HCT116 (cell line): Measurements from ENCODE around the gene PDE1C.

Source experiments
- CEBPB ChIP-seq: IDR thresholded peaks from 2 replicates; pipeline ENCODE4 v1.6.1; 2012; ENCODE audit warnings: low read depth
- EZH2 ChIP-seq: fragments of 200-600 bp; sonication (generic); IDR thresholded peaks from 2 replicates; pipeline ENCODE4 v1.6.1; 2017; ENCODE audit warnings: antibody characterized with exemption, mixed run types
- EZH2phosphoT487 ChIP-seq: fragments of 200-600 bp; IDR thresholded peaks from 2 replicates; pipeline ENCODE4 v1.6.1; 2018; ENCODE audit warnings: antibody characterized with exemption, borderline replicate concordance
- POLR2A ChIP-seq: IDR thresholded peaks from 2 replicates; pipeline ENCODE4 v1.7.0; 2011; ENCODE audit warnings: borderline replicate concordance; ENCODE audit not compliant: insufficient read depth, insufficient read length; ENCODE audit errors: extremely low read depth
- POLR2AphosphoS5 ChIP-seq: IDR thresholded peaks from 2 replicates; pipeline ENCODE4 v1.6.1; 2011; ENCODE audit warnings: mild to moderate bottlenecking, low read depth, low read length, moderate library complexity
- SIN3A ChIP-seq: IDR thresholded peaks from 2 replicates; pipeline ENCODE4 v1.6.1; 2012; ENCODE audit warnings: low read depth
- SRF ChIP-seq: IDR thresholded peaks from 2 replicates; pipeline ENCODE4 v1.6.1; 2012; ENCODE audit warnings: low read depth
- ZNF274 ChIP-seq: fragments of 200-500 bp; sonication (Bioruptor generic); IDR thresholded peaks from 2 replicates; pipeline ENCODE4 v1.6.1; 2014; ENCODE audit warnings: mild to moderate bottlenecking, low read depth, low read length, inconsistent platforms
- TF ChIP-seq, protein P1 (sequence below), 3 experiments: fragments of 200-600 bp in 1 of 3; sonication (generic) in 1 of 3; IDR thresholded peaks in 2 of 3; conservative IDR thresholded peaks in 1 of 3; 2 replicates each; pipeline ENCODE4 v1.5.1; 2012 to 2017; ENCODE audit warnings: low read depth in 2 of 3, low read length in 2 of 3, antibody characterized with exemption in 1 of 3, borderline replicate concordance in 1 of 3, control low read depth in 1 of 3, mild to moderate bottlenecking in 1 of 3, mixed read lengths in 1 of 3, mixed run types in 1 of 3, moderate library complexity in 1 of 3; ENCODE audit not compliant: insufficient read depth in 1 of 3
- TF ChIP-seq, protein P2 (sequence below): IDR thresholded peaks from 2 replicates; pipeline ENCODE4 v1.6.1; 2012
- TF ChIP-seq, protein P3 (sequence below): IDR thresholded peaks from 2 replicates; pipeline ENCODE4 v1.6.1; 2011; ENCODE audit warnings: mild to moderate bottlenecking, low read length, moderate library complexity; ENCODE audit not compliant: insufficient replicate concordance; ENCODE audit errors: extremely low read depth
- TF ChIP-seq, protein P4 (sequence below): IDR thresholded peaks from 2 replicates; pipeline ENCODE4 v1.6.1; 2012; ENCODE audit warnings: low read depth

DNA sequence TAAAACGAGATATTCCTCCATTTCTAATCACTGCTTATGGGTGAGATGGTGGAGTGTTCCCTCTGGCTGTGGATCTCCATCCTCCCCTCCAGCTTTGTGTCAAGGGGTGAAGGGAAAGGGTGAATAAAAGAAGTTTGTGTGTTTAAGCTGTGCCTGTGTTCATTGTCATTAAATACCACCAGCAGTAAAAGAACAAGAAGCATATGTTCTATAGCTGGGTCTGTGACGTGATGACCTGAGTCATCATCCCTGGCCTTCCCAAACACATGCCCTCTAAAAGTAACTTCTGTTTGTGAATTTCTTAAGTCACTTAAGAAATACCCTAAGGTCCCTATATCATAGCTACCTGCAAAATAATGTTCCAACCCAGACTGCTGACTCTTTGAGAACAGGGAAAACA is 278.3 kb downstream of the PDE1C start:
- TF ChIP-seq POLR2AphosphoS5, result no peak
- TF ChIP-seq, protein P1, sequence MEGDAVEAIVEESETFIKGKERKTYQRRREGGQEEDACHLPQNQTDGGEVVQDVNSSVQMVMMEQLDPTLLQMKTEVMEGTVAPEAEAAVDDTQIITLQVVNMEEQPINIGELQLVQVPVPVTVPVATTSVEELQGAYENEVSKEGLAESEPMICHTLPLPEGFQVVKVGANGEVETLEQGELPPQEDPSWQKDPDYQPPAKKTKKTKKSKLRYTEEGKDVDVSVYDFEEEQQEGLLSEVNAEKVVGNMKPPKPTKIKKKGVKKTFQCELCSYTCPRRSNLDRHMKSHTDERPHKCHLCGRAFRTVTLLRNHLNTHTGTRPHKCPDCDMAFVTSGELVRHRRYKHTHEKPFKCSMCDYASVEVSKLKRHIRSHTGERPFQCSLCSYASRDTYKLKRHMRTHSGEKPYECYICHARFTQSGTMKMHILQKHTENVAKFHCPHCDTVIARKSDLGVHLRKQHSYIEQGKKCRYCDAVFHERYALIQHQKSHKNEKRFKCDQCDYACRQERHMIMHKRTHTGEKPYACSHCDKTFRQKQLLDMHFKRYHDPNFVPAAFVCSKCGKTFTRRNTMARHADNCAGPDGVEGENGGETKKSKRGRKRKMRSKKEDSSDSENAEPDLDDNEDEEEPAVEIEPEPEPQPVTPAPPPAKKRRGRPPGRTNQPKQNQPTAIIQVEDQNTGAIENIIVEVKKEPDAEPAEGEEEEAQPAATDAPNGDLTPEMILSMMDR (IDR thresholded peaks at IDR 0.05 in 2 of 3, conservative IDR thresholded peaks at IDR 0.05 in 1 of 3; ENCODE audit: borderline replicate concordance in 1 of 3, insufficient read depth in 1 of 3, low read depth in 2 of 3, low read length in 2 of 3), result no peak
- TF ChIP-seq POLR2A, result no peak
- no peak for TF ChIP-seq CEBPB
- TF ChIP-seq, protein P2, sequence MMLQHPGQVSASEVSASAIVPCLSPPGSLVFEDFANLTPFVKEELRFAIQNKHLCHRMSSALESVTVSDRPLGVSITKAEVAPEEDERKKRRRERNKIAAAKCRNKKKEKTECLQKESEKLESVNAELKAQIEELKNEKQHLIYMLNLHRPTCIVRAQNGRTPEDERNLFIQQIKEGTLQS, result no peak
- no peak for TF ChIP-seq ZNF274
- TF ChIP-seq, protein P3, sequence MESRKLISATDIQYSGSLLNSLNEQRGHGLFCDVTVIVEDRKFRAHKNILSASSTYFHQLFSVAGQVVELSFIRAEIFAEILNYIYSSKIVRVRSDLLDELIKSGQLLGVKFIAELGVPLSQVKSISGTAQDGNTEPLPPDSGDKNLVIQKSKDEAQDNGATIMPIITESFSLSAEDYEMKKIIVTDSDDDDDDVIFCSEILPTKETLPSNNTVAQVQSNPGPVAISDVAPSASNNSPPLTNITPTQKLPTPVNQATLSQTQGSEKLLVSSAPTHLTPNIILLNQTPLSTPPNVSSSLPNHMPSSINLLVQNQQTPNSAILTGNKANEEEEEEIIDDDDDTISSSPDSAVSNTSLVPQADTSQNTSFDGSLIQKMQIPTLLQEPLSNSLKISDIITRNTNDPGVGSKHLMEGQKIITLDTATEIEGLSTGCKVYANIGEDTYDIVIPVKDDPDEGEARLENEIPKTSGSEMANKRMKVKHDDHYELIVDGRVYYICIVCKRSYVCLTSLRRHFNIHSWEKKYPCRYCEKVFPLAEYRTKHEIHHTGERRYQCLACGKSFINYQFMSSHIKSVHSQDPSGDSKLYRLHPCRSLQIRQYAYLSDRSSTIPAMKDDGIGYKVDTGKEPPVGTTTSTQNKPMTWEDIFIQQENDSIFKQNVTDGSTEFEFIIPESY, result no peak
- TF ChIP-seq, protein P4, sequence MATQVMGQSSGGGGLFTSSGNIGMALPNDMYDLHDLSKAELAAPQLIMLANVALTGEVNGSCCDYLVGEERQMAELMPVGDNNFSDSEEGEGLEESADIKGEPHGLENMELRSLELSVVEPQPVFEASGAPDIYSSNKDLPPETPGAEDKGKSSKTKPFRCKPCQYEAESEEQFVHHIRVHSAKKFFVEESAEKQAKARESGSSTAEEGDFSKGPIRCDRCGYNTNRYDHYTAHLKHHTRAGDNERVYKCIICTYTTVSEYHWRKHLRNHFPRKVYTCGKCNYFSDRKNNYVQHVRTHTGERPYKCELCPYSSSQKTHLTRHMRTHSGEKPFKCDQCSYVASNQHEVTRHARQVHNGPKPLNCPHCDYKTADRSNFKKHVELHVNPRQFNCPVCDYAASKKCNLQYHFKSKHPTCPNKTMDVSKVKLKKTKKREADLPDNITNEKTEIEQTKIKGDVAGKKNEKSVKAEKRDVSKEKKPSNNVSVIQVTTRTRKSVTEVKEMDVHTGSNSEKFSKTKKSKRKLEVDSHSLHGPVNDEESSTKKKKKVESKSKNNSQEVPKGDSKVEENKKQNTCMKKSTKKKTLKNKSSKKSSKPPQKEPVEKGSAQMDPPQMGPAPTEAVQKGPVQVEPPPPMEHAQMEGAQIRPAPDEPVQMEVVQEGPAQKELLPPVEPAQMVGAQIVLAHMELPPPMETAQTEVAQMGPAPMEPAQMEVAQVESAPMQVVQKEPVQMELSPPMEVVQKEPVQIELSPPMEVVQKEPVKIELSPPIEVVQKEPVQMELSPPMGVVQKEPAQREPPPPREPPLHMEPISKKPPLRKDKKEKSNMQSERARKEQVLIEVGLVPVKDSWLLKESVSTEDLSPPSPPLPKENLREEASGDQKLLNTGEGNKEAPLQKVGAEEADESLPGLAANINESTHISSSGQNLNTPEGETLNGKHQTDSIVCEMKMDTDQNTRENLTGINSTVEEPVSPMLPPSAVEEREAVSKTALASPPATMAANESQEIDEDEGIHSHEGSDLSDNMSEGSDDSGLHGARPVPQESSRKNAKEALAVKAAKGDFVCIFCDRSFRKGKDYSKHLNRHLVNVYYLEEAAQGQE, result no peak
- TF ChIP-seq EZH2, result no peak
- TF ChIP-seq EZH2phosphoT487, result no peak
- no peak for TF ChIP-seq SIN3A
- no peak for TF ChIP-seq SRF
